Upper lobe of right lung (tissue), 1 donor: ENCODE data around the gene SCT. TPM values are rescaled to one million over a fixed set of nuclear protein-coding genes. Genes with fewer than 3 reads are reported as not detected.

Experiments
- ATAC-seq: fragments of 200-7000 bp; cut with Tn5 transposase; one replicate; pipeline ENCODE4 v1.9.1; 2020; ENCODE audit warnings: mild to moderate bottlenecking, moderate library complexity
- DNase-seq: peaks from one replicate; pipeline ENCODE4 v3.0.0-alpha.2; 2020
- H3K27ac ChIP-seq: fragments of 200-600 bp; one replicate; pipeline ENCODE4 v1.8.0; 2022
- H3K27me3 ChIP-seq: fragments of 200-600 bp; one replicate; pipeline ENCODE4 v1.8.0; 2022; ENCODE audit warnings: mild to moderate bottlenecking
- H3K36me3 ChIP-seq: fragments of 200-600 bp; one replicate; pipeline ENCODE4 v1.8.0; 2022
- H3K4me1 ChIP-seq: fragments of 200-600 bp; one replicate; pipeline ENCODE4 v1.8.0; 2022
- H3K4me3 ChIP-seq: fragments of 200-600 bp; one replicate; pipeline ENCODE4 v1.8.0; 2022; ENCODE audit warnings: mild to moderate bottlenecking
- H3K9me3 ChIP-seq: fragments of 200-600 bp; one replicate; pipeline ENCODE4 v1.8.0; 2022
- CTCF ChIP-seq: fragments of 200-600 bp; IDR thresholded peaks from one replicate; pipeline ENCODE4 v1.8.0; 2022; ENCODE audit warnings: antibody characterized with exemption
- intact Hi-C: fragments of 100-400 bp; cut with DNase I; formaldehyde crosslinking; loops from one replicate; pipeline ENCODE4 v1.11.0; 2022
- total RNA-seq: library from RNA; stranded (reverse); fragmentation: NEBNext Ultra II Directional; extraction: Animal tissue kit (Norgen Biotek cat#: 25700); gene quantifications from one replicate; pipeline ENCODE4 v1.2.1, GENCODE V29; 2021
- donor health status: DM: no; HTN: yes; CAD: no; lungs with severe emphysema.

Gene SCT
- total RNA-seq, 1 donor from 2014 or later: not detected

GRCh38 chr11:614623-615503, 12.1 kb downstream of the SCT start:
- DNase-seq: peak; percentile 77
- TF ChIP-seq CTCF: no peak
- peaks cover 28% of the 10 kb centered on the region for H3K4me1 ChIP-seq

GRCh38 chr11:614021-614622, 12.9 kb downstream of the SCT start:
- peak; percentile 67 for DNase-seq

More at GRCh38 chr11:614623-615503, 12.1 kb downstream of the SCT start:
- Histone ChIP-seq H3K27ac (peak overlapping the region; percentile 92), H3K27me3 (no peaks in the 10 kb centered on the region), H3K36me3 (peaks cover 35% of the 10 kb centered on the region), H3K4me3 (peak overlapping the region; percentile 76), H3K9me3 (no peaks in the 10 kb centered on the region)
- intact Hi-C loops: no loop called here
- ATAC-seq: no peak

DNA sequence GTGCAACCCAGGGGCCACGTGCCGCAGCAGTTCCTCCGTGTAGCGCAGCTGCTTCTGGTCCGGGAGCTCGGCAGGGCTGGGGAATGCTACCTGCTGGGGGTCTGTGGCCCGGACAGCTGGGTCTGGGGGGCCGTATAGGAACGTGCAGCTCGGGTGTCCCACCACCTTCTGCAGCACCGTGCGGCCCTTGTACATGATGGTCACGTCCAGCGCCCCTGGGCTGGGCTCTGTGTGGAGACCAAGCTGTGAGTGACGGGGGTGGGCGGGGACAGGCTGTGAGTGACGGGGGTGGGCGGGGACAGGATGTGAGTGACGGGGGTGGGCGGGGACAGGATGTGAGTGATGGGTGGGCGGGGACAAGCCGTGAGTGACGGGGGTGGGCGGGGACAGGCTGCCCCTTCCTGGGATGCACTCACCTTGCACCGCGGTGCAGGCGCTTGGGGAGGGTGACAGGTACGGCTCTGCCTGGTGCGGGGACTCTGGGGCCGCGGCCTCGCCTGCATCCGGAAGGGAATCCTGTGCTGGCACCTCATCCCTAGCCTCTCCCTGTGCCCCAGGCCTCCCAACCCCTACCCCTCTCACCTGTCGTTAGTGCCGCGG, 13.5 kb downstream of the SCT start:
- ATAC-seq: peak; percentile 40
- peak; percentile 88 for DNase-seq
- Histone ChIP-seq H3K9me3 (no peaks in the 10 kb centered on the region), H3K27me3 (no peaks in the 10 kb centered on the region), H3K4me3 (no peak overlapping the region), H3K36me3 (peaks cover 49% of the 10 kb centered on the region), H3K27ac (peak overlapping the region; percentile 92), H3K4me1 (peaks cover 28% of the 10 kb centered on the region)
- intact Hi-C loops: no loop called here
- TF ChIP-seq CTCF: no peak

More at GRCh38 chr11:614021-614622, 12.9 kb downstream of the SCT start:
- H3K36me3 ChIP-seq: peaks cover 43% of the 10 kb centered on the region
- peak overlapping the region; percentile 92 for H3K27ac ChIP-seq
- no peaks in the 10 kb centered on the region for H3K27me3 ChIP-seq
- H3K9me3 ChIP-seq: no peaks in the 10 kb centered on the region
- TF ChIP-seq CTCF: no peak
- no peak for ATAC-seq
- peak overlapping the region; percentile 76 for H3K4me3 ChIP-seq
- intact Hi-C loops: no loop called here
- H3K4me1 ChIP-seq: peaks cover 28% of the 10 kb centered on the region

DNA sequence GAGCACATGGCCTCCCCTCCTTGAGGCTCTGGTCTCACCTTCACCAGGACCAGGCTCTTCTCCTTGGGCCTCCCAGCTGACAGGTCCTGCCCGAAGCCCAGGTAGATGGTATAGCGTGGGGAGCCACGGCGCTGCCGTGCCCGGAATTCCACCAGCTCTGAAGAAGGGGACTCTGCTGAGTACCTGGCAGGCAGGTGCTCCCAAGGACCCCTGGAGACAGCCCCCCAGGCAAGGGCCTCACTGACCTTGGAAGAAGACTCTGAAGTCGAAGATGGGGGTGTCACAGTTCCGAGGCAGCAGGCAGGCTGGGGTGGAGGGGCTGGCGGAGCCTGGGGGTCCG, 14.1 kb downstream of the SCT start:
- Histone ChIP-seq H3K9me3 (no peaks in the 10 kb centered on the region), H3K36me3 (peaks cover 54% of the 10 kb centered on the region), H3K27ac (peak overlapping the region; percentile 36), H3K4me3 (no peak overlapping the region), H3K4me1 (peaks cover 28% of the 10 kb centered on the region), H3K27me3 (no peaks in the 10 kb centered on the region)
- TF ChIP-seq CTCF: no peak
- intact Hi-C loops: no loop called here
- DNase-seq: peak; percentile 63
- no peak for ATAC-seq

DNA sequence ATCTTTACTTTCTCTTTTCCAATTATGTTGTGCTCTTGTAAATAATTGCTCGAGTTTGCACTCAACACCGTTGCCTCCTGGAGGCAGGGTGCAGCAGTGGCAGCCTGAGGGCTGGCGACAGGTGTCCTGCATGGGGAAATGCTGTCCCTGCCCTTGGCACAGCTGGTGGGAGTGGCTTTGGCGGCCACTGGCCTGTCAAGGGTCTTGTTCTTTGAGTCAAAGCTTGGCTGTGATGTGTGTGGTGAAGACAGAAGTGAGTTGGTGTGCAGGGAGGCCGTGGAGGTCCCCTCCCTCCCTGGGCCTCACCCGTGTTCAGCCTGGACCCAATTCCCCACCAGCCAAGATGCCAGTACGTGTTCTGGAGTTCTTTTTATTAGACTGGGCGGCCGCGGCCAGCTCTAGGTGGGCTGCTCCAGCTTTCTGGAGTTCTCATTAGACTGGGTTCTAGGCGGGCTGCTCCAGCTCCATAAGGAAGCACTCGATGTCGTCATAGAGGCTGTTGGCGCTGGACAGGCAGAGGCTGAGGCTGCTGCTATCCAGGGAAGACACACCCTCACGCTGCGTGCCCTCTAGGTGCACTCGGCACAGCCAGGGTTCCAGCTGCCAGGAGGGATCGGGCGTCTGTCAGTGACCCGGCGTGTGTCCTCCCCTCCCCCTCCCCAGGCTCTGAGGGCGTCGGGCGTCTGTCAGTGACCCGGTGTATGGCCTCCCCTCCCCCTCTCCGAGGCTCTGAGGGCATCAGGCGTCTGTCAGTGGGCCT, 14.6 kb downstream of the SCT start:
- ATAC-seq (no peak), DNase-seq (peak; percentile 68)
- intact Hi-C loops: no loop called here

More for the DNA sequence above, 14.6 kb downstream of the SCT start:
- Histone ChIP-seq H3K27ac (peak overlapping the region; percentile 36), H3K4me3 (no peak overlapping the region), H3K4me1 (peaks cover 28% of the 10 kb centered on the region), H3K27me3 (no peaks in the 10 kb centered on the region), H3K9me3 (no peaks in the 10 kb centered on the region), H3K36me3 (peaks cover 60% of the 10 kb centered on the region)
- TF ChIP-seq CTCF: no peak
